Fibroblast of lung (primary cell): Measurements from ENCODE around the gene SCN8A. TPM values are rescaled to one million over a fixed set of nuclear protein-coding genes. Genes with fewer than 3 reads are reported as not detected.

Experiments used
- DNase-seq, 2 donors: peaks; one replicate each; pipeline versions ENCODE4 v3.0.0 to v3.0.0-alpha.2; 2010; ENCODE audit warnings: low read depth in 2 of 2
- H2AFZ ChIP-seq: 2 replicates; pipeline ENCODE4 v1.5.1; 2012; ENCODE audit warnings: low read length, control low read depth, inconsistent platforms
- H3K27ac ChIP-seq: 2 replicates; pipeline ENCODE4 v1.5.1; 2011; ENCODE audit warnings: low read length, control low read depth; ENCODE audit not compliant: insufficient read depth
- H3K27me3 ChIP-seq: 2 replicates; pipeline ENCODE4 v1.5.1; 2011; ENCODE audit warnings: mild to moderate bottlenecking, low read length; ENCODE audit not compliant: control insufficient read depth, insufficient read depth
- H3K36me3 ChIP-seq: 2 replicates; pipeline ENCODE4 v1.5.1; 2011; ENCODE audit warnings: low read length; ENCODE audit not compliant: control insufficient read depth, insufficient read depth
- H3K4me1 ChIP-seq: 2 replicates; pipeline ENCODE4 v1.5.1; 2011; ENCODE audit warnings: low read length; ENCODE audit not compliant: control insufficient read depth, insufficient read depth; ENCODE audit errors: extremely low read depth
- H3K4me2 ChIP-seq: 2 replicates; pipeline ENCODE4 v1.5.1; 2011; ENCODE audit warnings: low read length, control low read depth; ENCODE audit not compliant: insufficient read depth; ENCODE audit errors: extremely low read depth
- H3K4me3 ChIP-seq, 4 experiments: fragments of 200-600 bp in 1 of 4; sonication (generic) in 1 of 4; replicated peaks in 1 of 4; 2 replicates each; pipeline ENCODE4 v1.5.1; 2011 to 2016; ENCODE audit warnings: low read length in 4 of 4, low read depth in 3 of 4, mild to moderate bottlenecking in 3 of 4, control low read depth in 2 of 4, inconsistent platforms in 1 of 4, mixed read lengths in 1 of 4; ENCODE audit not compliant: insufficient read depth in 1 of 4; ENCODE audit errors: control extremely low read depth in 1 of 4
- H3K79me2 ChIP-seq: 2 replicates; pipeline ENCODE4 v1.5.1; 2012; ENCODE audit warnings: mild to moderate bottlenecking, low read length, inconsistent platforms; ENCODE audit not compliant: control insufficient read depth, insufficient read depth
- H3K9ac ChIP-seq: 2 replicates; pipeline ENCODE4 v1.5.1; 2011; ENCODE audit warnings: mild to moderate bottlenecking, low read length, control low read depth; ENCODE audit not compliant: insufficient read depth
- H3K9me3 ChIP-seq: 2 replicates; pipeline ENCODE4 v1.5.1; 2012; ENCODE audit warnings: low read depth, low read length; ENCODE audit not compliant: control insufficient read depth, insufficient read depth
- H4K20me1 ChIP-seq: 2 replicates; pipeline ENCODE4 v1.5.1; 2011; ENCODE audit warnings: low read length; ENCODE audit not compliant: control insufficient read depth, insufficient read depth; ENCODE audit errors: extremely low read depth
- CTCF ChIP-seq, 2 donors: IDR thresholded peaks in 1 of 2; conservative IDR thresholded peaks in 1 of 2; 1 replicate in 1 of 2; 2 replicates in 1 of 2; pipeline ENCODE4 v1.5.1; 2011 to 2012; ENCODE audit warnings: low read length in 2 of 2, control low read depth in 1 of 2, inconsistent platforms in 1 of 2, low read depth in 1 of 2, mild to moderate bottlenecking in 1 of 2
- EZH2 ChIP-seq: IDR thresholded peaks from 2 replicates; pipeline ENCODE4 v1.5.1; 2012; ENCODE audit warnings: low read length, control low read depth, mild to moderate bottlenecking; ENCODE audit errors: missing control alignments
- polyA plus RNA-seq, 2 donors: library from polyadenylated mRNA; depleted of rRNA in 1 of 2; stranded (reverse) in 1 of 2; unstranded in 1 of 2; fragments of >200 nt; gene quantifications; 2 replicates each; pipeline ENCODE4 v1.2.1, GENCODE V29; 2011 to 2012; ENCODE audit warnings: missing spikeins in 1 of 2
- total RNA-seq: library from RNA; depleted of rRNA; stranded (reverse); fragments of >200 nt; gene quantifications from 2 replicates; pipeline ENCODE4 v1.2.1, GENCODE V29; 2014

SCN8A gene
- total and polyA plus RNA-seq, 2 donors (not counting 1 experiment from before 2014, with no cell fraction given): 12.8 to 27.2 TPM

- Histone ChIP-seq H3K4me1 (no peaks in the 10 kb centered on the region), H3K9me3 (no peaks in the 10 kb centered on the region), H3K4me3 (no peak overlapping the region), H3K27me3 (no peaks in the 10 kb centered on the region), H2AFZ (no peak overlapping the region), H3K27ac (no peak overlapping the region), H3K4me2 (no peak overlapping the region), H4K20me1 (no peaks in the 10 kb centered on the region), H3K36me3 (peaks cover 2% of the 10 kb centered on the region), H3K79me2 (no peaks in the 10 kb centered on the region), H3K9ac (no peak overlapping the region)
- DNase-seq: no peak
- TF ChIP-seq EZH2 (no peak), CTCF (conservative IDR thresholded peaks at IDR 0.05 in 1 of 2, IDR thresholded peaks at IDR 0.05 in 1 of 2; ENCODE audit: low read depth in 1 of 2, low read length in 2 of 2) (no peak)
Measured at GRCh38 chr12:51700887-51701286, 109.9 kb downstream of the SCN8A start.

GRCh38 chr12:51702587-51702986, 111.6 kb downstream of the SCN8A start:
- Histone ChIP-seq H3K27ac (no peak overlapping the region), H3K4me3 (no peak overlapping the region), H3K4me2 (no peak overlapping the region), H3K9ac (no peak overlapping the region), H3K9me3 (no peaks in the 10 kb centered on the region), H2AFZ (no peak overlapping the region), H3K27me3 (no peaks in the 10 kb centered on the region), H3K4me1 (no peaks in the 10 kb centered on the region), H3K36me3 (peaks cover 4% of the 10 kb centered on the region), H4K20me1 (no peaks in the 10 kb centered on the region), H3K79me2 (no peaks in the 10 kb centered on the region)
- TF ChIP-seq CTCF (conservative IDR thresholded peaks at IDR 0.05 in 1 of 2, IDR thresholded peaks at IDR 0.05 in 1 of 2; ENCODE audit: low read depth in 1 of 2, low read length in 2 of 2) (no peak), EZH2 (no peak)
- no peak for DNase-seq

GRCh38 chr12:51705450-51705849, 114.4 kb downstream of the SCN8A start:
- H2AFZ ChIP-seq: no peak overlapping the region
- H3K36me3 ChIP-seq: peaks cover 2% of the 10 kb centered on the region
- H3K4me3 ChIP-seq: no peak overlapping the region
- peak in 1 of 2 donors; percentile 20 for DNase-seq
- no peaks in the 10 kb centered on the region for H4K20me1 ChIP-seq
- H3K4me1 ChIP-seq: no peaks in the 10 kb centered on the region
- H3K9me3 ChIP-seq: no peaks in the 10 kb centered on the region
- no peak overlapping the region for H3K27ac ChIP-seq
- TF ChIP-seq CTCF (conservative IDR thresholded peaks at IDR 0.05 in 1 of 2, IDR thresholded peaks at IDR 0.05 in 1 of 2; ENCODE audit: low read depth in 1 of 2, low read length in 2 of 2): no peak
- TF ChIP-seq EZH2: no peak
- no peak overlapping the region for H3K9ac ChIP-seq
- no peaks in the 10 kb centered on the region for H3K27me3 ChIP-seq
- H3K79me2 ChIP-seq: no peaks in the 10 kb centered on the region
- no peak overlapping the region for H3K4me2 ChIP-seq
